GM21360 (cell line): ENCODE data around the gene BLZF1.
"Not testable (repeated sequence)": the region's sequence is repeated elsewhere in the genome, so short reads cannot be mapped to it uniquely, and the experiment has no call there.

ENCODE experiments used
- ATAC-seq: cut with Tn5 transposase; IDR thresholded peaks from one replicate; pipeline ENCODE4 v1.9.1; 2021; ENCODE audit warnings: mild to moderate bottlenecking, moderate library complexity; ENCODE audit not compliant: unreplicated experiment

The BLZF1 gene

DNA sequence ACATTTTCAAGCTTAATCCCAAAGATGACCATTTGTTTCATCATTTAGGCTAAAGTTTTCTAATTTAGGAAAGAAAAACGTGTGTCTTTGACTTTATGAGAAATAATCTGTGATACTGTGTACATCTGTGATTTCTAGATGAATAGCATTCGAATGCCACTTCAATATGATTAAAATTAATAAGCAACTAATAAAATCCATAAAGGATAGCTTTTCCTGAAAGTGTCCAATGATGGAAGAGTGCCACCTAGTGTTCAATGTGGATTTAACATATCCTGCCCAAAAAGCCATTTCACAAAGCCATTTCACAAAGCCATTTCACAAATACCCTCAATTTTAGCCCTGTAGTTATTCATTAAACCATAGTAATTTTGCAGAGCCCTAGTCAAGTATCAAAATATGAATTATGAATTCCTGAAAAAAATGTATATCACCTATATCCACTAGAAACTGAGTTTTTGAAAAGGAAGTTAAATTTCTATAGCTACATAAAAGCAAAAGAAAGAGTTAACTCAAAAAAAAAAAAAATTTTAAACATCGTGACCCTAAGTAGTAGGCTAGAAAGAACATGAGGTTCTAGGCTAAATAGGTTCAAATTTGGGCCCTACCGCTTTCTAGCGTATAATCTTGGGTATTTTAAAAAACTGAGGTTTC is 19.5 kb upstream of the BLZF1 start:
- ATAC-seq: no peak

DNA sequence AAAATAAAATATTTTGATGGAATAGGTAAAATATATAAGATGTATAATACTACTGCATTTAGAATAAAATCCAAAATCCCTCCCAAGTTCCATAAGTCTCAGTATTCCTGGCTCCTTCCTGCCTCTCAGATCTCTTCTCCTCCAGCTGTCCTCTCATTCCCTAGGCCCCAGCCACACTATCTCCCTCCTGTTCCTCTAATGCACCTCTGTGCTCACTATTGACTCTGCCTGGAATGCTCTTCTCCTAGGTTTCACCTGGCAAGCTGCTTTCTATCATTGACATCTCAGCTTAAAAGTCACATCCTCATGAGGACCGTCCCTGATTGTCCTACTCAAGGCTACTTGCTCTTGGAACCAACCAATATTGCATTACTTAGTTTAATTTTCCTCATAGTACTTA is 7.6 kb upstream of the BLZF1 start:
- no peak for ATAC-seq

DNA sequence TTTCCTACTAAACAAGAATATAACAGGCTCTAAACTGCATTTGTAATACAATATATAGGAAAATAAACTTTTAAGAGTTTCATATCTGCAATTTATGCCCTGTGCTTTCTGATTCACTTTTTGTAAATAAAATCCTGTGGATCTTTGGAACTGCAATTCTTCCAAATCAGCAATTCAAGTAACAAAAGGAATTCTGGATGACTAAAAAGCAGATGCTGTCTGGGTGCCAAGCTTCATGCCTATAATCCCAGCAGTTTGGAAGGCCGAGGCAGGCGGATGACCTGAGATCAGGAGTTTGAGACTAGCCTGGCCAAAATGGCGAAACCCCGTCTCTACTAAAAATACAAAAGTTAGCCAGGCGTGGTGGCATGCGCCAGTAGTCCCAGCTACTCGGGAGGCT is 6.7 kb upstream of the BLZF1 start:
- ATAC-seq: no peak

DNA sequence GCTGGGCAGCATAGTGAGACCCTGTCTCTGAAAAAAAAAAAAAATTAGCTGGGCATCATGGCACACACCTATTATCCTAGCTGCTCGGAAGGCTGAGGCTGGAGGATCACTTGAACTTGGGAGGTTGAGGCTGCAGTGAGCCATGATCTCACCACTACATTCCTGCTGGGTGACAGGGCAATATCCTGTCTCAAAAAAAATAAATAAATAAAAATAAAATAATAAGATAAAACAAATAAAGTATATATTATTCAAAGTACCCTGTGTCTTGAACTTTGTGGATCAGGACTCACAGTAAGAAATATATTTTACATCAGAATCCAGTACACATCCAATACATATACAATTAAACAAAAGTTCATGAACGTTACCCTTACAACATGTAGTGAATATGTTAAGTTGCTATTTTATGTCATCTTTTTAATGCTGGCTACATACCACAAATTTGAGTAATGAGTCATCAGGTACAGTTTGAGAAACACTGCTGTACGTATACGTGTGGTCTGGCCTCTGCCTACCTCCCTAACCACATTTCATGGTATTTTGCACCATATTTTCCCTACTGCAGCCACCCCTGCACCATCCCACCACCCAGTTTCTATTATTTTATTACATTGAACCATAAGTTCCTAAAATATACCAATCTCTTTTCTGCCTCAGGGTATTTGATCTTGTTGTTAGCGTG is 4.8 kb upstream of the BLZF1 start:
- ATAC-seq: peak; percentile 27

DNA sequence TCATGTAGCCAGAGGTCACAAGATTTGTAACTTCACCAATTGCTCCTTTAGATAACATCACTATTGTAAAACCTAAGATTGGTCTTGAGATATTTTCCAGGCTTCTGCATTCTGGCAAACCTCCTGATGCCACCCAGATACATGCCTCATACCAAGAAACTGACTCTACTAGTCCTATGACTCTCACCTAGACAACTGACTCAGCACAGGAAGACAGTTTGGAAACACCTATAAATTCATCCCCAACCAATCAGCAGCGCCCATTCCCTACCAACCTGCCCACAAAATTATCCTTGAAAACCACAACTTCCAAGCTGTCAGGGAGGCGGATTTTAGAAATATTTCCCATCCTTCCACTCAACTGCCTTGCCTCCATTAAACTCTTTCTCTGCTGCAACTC is 3.0 kb upstream of the BLZF1 start:
- ATAC-seq: no peak

DNA sequence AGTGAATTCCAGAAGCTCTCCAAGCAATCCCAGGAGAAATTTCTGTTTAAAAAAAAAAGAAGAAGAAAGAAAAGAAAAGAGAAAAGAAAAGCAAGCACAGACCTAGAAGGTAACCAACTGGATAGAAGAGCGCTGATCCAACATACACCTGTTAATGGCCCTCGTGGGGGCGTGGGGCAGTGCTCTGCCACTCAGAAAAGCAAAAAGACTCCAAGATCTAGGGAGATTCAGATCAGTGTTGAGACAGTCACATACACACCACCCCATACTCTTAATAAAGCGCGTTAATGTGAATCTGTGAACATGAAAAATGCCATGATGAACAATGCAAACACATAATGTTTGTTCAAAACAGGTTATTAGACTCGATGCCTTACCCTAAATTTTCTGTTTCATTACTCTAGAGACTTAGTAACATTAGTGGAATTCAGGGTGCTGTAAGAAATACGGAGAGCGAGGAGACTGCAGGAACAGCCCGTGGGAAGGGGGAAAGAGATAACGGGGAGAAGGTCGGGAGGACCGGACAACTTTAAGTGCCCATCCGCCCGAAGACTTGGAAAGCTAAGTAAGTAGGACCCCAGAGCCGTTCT is 804 bp upstream of the BLZF1 start:
- no peak for ATAC-seq

DNA sequence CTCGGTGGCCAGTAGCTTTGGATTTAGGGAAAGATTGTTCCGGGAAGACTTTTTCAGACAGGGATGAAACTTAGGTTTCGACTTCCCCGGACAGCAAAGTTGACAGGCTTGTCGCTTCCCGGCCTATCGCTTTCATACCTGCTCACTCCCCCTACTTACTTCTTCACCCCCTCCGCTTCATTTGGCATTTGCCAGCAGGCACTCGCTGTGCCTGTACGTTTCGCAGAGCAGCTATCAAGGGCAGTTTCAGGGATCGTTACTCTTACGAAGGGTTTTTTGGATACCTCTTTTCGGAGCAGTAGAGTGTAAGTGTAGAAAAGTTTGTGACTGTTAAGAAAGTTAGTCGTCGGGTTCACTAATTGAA is 393 bp downstream of the BLZF1 start:
- ATAC-seq: no peak

DNA sequence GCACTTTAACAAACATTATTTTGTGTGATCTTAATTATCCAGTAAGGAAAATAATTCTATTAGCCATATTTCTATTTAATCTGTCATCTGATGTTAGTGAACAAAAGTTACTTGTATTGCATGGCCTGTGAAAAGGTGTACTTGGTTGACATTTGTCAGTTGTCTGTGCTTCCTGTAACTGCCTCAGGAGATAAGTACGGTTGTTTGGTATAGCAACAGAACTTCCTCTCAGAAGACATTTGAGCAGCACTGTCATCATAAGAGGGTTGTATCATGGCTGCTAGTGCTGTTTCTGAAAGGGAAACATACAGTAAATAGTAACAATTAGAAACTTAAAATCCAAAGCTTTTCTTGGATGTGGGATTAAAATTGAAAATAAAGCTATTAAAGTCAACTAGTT is 3.4 kb downstream of the BLZF1 start:
- no peak for ATAC-seq

DNA sequence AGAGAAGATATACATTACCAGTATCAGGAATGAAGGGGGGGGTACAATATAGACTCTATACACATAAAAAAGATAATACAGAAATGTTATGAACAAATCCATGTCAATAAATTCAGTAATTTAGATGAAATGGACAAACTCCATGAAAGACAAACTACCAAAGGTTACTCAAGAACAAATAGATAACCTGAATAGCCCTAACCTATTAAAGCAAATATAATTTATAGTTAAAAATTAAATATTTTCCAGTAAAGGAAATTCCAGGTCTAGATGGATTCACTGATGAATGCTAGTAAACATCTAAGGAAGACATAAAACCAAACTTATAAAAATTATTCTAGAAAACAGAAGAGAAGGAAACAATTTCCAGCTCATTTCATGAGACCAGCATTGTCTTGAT is 13.2 kb downstream of the BLZF1 start:
- ATAC-seq: no peak

DNA sequence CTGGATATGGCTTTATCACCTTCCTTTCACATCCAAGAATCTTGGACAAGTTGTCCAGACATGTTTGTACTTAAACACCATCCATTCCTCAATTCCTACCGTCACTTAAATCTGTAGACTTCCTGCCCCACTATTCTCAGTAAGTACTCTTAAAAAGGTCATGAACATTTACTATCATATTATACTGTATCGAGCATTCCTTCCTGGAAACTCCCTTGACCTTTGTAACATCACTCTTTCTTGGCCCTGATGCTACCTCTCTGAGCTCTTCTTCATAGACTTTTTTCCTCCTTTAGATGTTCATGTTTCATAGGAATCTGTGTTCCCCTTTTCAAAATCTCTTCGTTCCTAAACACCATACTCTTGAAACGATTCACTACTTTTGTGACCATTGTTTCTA is 15.5 kb downstream of the BLZF1 start:
- ATAC-seq: no peak

DNA sequence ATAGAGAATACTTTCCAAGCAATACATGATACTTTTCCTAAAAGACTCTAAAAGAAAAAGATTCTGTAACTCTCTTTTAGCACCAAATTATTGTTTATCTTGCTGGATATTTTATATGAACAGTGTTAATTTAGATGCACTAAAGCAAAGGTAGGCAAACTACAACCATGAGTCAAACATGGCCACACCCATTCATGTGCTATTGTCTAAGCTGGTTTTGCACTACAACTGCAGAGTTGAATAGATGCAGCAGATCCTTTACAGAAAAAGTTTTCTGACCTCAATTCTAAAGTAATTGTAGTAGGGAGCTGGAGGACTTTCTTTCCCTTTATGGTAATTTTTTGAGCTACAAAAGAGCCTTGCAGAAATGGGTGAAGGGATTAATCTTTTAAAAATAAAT is 19.4 kb downstream of the BLZF1 start:
- ATAC-seq: no peak

DNA sequence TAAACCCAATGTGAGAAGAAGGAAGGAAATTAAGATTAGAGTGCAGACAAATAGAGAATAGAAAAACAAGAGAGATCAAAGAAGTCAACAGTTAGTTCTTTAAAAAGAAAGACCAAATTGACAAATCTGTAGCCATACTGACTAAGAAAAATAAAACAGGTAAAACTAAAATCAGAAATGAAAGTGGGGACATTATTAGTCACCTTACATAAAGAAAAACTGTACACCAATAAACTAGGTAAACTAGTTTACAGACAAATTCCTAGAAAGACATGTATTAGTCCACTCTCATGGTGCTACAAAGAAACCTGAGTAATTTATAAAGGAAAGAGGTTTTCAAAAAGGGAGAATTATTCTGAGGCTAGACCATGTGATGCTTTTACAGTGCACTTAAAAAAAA is 22.3 kb downstream of the BLZF1 start:
- peak; percentile 90 for ATAC-seq

DNA sequence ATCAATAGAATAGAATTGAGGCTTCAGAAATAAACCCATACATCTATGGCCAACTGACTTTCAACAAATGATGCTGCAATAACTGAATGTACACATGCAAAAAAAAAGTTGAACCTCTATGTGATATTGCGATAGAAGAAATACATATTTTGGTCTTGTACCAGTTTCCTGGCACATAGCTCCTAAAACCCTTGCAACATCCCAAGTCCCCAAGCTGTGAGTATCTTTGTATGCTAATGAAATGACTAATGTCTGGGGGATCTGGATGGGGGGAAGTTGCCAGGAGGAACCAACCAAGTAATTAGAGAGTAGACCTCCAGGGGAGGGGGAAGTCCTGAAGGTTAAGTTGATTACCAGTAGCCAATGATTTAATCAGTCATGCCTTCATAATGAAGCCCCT is 24.4 kb downstream of the BLZF1 start:
- no peak for ATAC-seq

DNA sequence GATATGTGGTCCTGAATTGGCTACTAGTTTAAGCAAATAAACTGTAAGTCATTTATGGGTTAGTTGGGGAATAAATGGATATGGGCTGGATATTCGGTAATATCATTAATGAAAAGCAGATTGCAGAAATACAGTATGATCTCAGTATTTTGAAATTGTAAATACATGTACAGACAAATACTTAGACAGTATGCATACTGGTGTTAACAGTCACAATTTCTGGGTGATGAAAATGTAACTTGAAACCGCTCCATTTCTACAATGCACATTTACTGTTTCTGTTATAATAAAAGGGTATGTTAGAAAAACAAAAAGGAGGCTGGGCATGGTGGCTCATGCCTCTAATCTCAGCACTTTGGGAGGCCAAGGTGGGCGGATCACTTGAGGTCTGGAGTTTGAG is 28.0 kb downstream of the BLZF1 start:
- no peak for ATAC-seq

DNA sequence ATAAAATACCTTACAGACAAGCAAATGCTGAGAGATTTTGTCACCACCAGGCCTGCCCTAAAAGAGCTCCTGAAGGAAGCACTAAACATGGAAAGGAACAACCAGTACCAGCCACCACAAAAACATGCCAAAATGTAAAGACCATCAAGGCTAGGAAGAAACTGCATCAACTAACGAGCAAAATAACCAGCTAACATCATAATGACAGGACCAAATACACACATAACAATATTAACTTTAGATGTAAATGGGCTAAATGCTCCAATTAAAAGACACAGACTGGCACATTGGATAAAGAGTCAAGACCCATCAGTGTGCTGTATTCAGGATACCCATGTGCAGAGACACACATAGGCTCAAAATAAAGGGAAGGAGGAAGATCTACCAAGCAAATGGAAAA is 34.6 kb downstream of the BLZF1 start:
- ATAC-seq: not testable (repeated sequence)

DNA sequence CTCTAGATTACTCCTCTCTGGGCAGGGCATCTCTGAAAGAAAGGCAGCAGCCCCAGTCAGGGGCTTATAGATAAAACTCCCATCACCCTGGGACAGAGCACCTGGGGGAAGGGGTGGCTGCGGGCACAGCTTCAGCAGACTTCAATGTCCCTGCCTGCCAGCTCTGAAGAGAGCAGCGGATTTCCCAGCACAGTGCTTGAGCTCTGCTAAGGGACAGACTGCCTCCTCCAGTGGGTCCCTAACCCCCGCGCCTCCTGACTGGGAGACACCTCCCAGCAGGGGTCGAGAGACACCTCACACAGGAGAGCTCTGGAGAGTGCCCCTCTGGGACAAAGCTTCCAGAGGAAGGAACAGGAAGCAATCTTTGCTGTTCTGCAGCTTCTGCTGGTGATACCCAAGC is 40.3 kb downstream of the BLZF1 start:
- not testable (repeated sequence) for ATAC-seq

DNA sequence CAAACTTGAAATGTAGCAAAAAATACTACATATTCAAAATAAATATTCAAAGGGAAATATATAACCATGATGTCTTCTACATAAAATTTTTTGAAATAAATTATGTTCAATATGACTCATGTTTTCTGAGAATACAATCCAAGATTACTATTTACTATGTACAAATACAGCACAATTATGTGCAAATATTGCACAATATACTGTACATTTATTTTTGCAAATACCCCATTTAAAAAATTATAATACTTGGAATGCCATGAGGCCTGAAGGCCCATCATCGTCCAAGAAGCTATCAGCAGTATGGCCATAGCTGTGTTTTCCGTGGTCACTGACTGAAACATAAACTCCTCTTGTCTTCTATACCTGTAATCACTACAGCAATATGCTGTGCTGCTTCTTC is 47.0 kb downstream of the BLZF1 start:
- ATAC-seq: no peak

DNA sequence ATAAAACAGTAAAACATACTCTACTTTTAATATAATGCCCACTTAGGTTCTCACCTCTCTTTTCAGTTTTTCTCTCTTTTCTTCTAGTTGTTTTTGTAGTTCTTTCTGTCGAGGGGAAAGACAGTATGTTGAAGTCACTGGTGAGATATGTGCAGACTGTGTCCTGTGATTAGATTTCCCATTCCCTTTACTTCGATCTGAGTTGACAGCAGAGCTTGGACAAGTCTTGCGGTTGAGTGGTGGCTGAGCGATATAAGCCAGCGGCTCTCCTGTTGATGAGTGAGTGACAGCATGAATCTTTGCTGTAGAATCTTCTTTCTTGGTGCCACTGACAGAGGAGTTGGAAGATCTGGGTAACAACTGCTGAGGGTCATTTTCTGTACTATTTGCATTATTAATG is 53.3 kb downstream of the BLZF1 start:
- no peak for ATAC-seq

DNA sequence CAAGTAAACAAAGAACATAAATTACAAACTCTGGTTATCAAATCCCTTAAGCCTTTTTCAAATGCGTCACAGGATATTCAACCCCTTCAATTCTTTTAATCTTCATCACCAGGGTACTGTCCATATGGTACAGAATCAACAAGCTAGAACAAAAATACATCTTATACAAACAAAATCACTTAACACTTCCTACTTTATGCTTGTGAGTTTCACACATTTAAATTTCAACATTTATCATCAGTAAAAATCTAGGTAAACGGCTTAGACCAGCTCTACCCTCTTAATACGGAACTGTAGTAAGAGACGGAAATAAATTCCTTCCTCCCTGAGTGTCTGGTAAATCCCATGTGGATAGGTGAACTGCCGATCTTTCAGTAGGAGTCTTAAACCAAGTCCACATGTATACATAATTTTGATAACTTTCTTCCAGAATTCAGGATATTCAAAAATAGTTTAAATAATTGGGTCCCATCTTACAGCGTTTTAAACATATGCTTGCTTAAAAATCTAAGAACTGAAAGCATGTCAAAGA is 58.2 kb downstream of the BLZF1 start:
- ATAC-seq: no peak

DNA sequence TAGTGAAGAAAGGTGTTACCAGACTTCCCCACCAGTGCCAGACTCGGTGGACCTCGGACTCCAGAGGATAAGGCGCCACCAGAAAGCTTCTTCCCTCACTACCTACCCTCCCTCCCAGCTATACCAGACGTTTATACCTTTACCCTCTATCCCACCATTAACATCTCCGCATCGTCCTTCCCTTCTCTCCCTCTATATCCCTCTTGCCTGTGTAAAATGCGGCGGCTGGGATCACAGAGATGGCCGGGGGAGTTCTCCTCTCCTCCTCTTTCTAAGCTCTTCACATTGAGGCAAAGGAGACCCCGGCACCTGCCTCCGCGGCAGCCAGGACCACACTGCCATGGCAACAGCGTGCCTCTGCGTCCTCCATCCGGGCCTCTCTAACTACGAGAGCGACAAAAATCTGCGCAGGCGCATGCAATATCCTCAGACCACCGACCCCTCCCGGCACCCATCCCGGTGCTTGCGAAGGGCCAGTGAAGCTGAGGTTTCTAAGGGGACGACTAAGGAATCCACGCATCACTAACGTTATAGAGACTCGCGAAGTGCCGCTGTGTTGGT is 59.2 kb downstream of the BLZF1 start, which contains the start of gene CCDC181:
CCDC181 (minus strand) TSS at position 394 of the 561 bp plus-strand sequence. CDS start 2,547 bp downstream, outside the sequence.
- ATAC-seq: no peak
